ENCODE measurements around the gene SREBF1.

The SREBF1 gene

GRCh38 chr17:17842111-17842876 is 5.5 kb upstream of the SREBF1 start:
- no peak for DNase-seq (ENCODE audit: low read depth in 2 of 2)
- no peak overlapping the region for H3K4me3 ChIP-seq (replicated peaks in 1 of 2; ENCODE audit: low read depth in 2 of 2, low read length in 2 of 2)
- TF ChIP-seq CTCF (IDR thresholded peaks at IDR 0.05; ENCODE audit: low read depth, low read length): no peak

GRCh38 chr17:17841601-17842025 is 4.8 kb upstream of the SREBF1 start:
- no peak for TF ChIP-seq CTCF (IDR thresholded peaks at IDR 0.05; ENCODE audit: low read depth, low read length)
- DNase-seq (ENCODE audit: low read depth in 2 of 2): no peak
- H3K4me3 ChIP-seq (replicated peaks in 1 of 2; ENCODE audit: low read depth in 2 of 2, low read length in 2 of 2): no peak overlapping the region

DNA sequence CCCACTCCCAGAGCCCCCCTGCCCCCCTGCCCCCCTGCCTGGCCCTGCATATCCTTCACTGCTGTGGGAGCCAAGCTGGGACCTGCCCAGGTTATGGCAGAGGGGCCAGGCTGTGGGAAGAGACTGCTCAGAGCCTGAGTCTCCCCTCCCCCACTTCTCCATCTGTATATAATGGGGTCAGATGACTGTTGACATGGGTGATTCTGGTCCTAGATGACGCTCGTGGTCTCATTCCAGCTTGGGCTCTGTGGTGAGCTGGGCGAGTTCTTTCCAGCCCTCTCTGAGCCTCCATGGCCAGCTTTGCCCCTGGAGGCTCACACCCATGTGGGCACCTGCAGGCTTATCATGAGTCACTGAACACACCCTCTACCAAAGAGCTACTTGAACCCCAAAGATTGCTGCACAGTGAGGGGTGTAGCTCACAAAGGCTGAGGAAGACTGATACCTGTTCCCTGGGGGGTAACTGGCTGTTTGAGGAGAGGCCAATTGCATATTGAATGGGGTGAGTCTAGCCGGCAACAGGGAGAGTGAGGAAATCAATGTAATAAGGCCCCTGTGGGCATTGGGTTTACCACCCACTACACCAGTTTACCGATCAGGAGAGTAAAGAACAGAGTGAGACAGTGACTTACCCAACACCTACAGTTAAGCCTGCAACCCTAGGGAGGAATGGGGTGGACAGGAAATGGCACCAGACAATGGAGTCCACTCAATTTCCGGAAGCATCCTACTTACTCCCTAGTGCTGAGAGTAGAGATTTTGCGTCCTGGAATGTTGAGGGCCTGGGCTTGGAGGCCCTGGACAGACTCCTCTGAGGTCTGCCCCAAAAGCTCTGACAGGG is 4.2 kb upstream of the SREBF1 start:
- no peak for TF ChIP-seq CTCF (IDR thresholded peaks at IDR 0.05; ENCODE audit: low read depth, low read length)
- peak; percentile 55 to 70 for DNase-seq (ENCODE audit: low read depth in 2 of 2)
- H3K4me3 ChIP-seq (replicated peaks in 1 of 2; ENCODE audit: low read depth in 2 of 2, low read length in 2 of 2): no peak overlapping the region

DNA sequence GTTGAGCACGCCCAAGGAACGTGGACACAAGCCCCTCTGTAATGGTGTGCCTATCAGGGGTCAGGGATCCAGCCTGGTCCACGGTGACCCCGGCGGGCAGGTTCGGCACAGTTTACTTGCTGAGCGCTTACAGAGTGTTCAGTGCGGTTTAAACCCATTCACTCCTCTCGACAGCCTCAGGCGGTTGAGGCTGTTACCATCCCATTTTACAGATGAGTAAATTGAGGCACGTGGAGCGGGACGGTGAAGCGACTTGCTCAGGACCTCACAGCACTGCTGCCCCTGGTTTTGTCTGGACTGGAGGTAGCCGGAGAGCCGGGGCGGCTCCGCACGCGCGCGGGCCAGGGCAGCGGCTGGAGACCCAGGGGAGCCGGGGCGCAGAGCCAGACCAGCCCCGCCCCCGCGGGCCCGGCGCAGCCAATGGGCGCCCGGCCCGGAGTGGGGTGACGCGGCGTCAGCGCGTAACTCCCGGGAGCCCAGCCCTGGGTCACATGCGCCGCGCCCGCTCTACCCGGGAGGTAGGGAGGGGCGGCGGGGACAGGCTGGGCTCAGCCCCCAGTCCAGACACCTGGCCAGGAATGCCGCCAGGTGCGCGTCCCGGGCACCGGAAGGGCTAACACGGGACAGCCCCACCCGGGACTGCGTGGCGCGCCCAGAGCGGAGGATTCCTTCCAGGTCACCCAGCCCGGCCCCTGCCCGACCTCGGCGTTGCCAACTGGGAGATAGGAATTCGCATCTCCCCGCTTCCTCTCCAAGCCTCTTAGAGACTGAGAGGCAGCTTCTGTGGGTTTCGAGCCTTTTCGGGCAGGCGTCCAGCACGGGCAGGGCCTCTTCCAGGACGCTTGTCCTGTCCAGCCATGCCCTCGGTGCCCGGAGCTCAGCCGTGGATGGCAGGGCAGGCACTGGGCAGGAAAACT is 3.3 kb upstream of the SREBF1 start:
- DNase-seq (ENCODE audit: low read depth in 2 of 2): peak; percentile 90 to 95
- peak overlapping the region; percentile 39 to 48 for H3K4me3 ChIP-seq (replicated peaks in 1 of 2; ENCODE audit: low read depth in 2 of 2, low read length in 2 of 2)
- TF ChIP-seq CTCF (IDR thresholded peaks at IDR 0.05; ENCODE audit: low read depth, low read length): no peak

DNA sequence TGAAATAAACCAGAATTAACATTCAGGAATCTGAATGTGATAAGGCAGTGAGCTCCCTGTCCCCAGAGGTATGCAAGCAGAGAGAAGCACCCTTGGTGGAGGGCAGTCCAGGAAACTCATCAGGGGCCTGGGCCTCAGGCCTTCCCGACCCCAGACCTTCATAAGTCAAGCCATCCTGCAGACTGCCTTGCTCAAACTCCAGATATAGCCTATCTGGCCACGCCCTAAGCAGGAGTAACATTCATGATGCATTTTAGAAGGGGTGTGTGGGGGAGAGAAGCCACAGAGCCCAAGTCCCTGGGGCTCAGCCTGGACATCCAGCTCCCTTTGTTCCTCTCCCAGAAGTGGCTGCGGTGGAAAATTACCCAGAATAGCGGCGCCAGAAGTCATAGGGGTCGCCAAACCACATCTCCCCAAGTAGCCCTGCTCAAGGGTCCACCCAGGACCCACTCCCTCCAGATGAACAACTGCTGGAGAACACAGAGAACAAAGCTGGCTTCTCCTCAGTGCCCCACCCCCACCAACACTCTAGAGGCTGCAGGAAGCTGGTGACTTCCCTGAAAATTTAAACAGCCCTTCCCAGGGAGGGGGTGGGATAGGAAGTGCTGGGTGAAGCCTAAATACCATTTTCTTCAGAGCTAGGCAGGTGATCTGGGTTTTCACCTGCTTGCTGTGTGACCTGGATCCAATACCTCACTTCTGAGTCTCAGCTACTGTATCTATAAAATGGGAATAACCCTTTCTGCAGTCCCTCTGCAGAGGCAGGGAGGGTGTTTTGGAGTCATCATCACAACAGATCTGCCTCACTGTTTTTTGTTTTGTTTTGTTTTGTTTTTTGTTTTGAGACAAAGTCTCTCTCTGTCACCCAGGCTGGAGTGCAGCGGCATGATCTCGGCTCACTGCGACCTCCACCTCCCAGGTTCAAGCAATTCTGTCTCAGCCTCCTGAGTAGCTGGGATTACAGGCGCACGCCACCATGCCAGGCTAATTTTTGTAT is 1.5 kb upstream of the SREBF1 start:
- no peak for TF ChIP-seq CTCF (IDR thresholded peaks at IDR 0.05; ENCODE audit: low read depth, low read length)
- no peak overlapping the region for H3K4me3 ChIP-seq (replicated peaks in 1 of 2; ENCODE audit: low read depth in 2 of 2, low read length in 2 of 2)
- DNase-seq (ENCODE audit: low read depth in 2 of 2): peak; percentile 63 to 76
